GM19240 (cell line): ENCODE results near the gene VPS37C.
"Not testable (repeated sequence)": the region's sequence is repeated elsewhere in the genome, so short reads cannot be mapped to it uniquely, and the experiment has no call there.

ENCODE experiments used
- DNase-seq: peaks from one replicate; pipeline ENCODE4 v3.0.0; 2011; ENCODE audit warnings: low spot score; ENCODE audit not compliant: insufficient read length

Gene VPS37C

GRCh38 chr11:61176446-61176845 is 15.2 kb upstream of the VPS37C start:
- DNase-seq: no peak

- DNase-seq: no peak
Observed at GRCh38 chr11:61174949-61175348, 13.7 kb upstream of the VPS37C start.

- DNase-seq: no peak
Observed at GRCh38 chr11:61174273-61174672, 13.0 kb upstream of the VPS37C start.

- no peak for DNase-seq
Observed at GRCh38 chr11:61173456-61173855, 12.2 kb upstream of the VPS37C start.

GRCh38 chr11:61172888-61173287 is 11.7 kb upstream of the VPS37C start:
- DNase-seq: no peak

- no peak for DNase-seq
Observed at GRCh38 chr11:61172356-61172755, 11.1 kb upstream of the VPS37C start.

GRCh38 chr11:61171907-61172306 is 10.7 kb upstream of the VPS37C start:
- no peak for DNase-seq

GRCh38 chr11:61170566-61170965 is 9.3 kb upstream of the VPS37C start:
- DNase-seq: no peak

GRCh38 chr11:61168800-61169199 is 7.6 kb upstream of the VPS37C start:
- DNase-seq: no peak

- DNase-seq: no peak
Observed at GRCh38 chr11:61168042-61168688, 6.9 kb upstream of the VPS37C start.

GRCh38 chr11:61166331-61166730 is 5.1 kb upstream of the VPS37C start:
- not testable (repeated sequence) for DNase-seq

- not testable (repeated sequence) for DNase-seq
Observed at GRCh38 chr11:61165785-61166184, 4.6 kb upstream of the VPS37C start.

- no peak for DNase-seq
Observed at GRCh38 chr11:61164606-61165424, 3.6 kb upstream of the VPS37C start.

- no peak for DNase-seq
Observed at GRCh38 chr11:61163714-61164605, 2.7 kb upstream of the VPS37C start.

GRCh38 chr11:61163021-61163420 is 1.8 kb upstream of the VPS37C start:
- DNase-seq: no peak

GRCh38 chr11:61162092-61162941 is 1.1 kb upstream of the VPS37C start:
- DNase-seq: no peak

- no peak for DNase-seq
Observed at GRCh38 chr11:61160487-61161189, 588 bp downstream of the VPS37C start.

GRCh38 chr11:61158691-61159381 is 2.4 kb downstream of the VPS37C start:
- DNase-seq: no peak

- no peak for DNase-seq
Observed at GRCh38 chr11:61157743-61158142, 3.5 kb downstream of the VPS37C start.

GRCh38 chr11:61155741-61156140 is 5.5 kb downstream of the VPS37C start:
- DNase-seq: no peak
